K562 (cell line): ENCODE measurements around the gene G6PC2.

Experiments used
- CTCF ChIP-seq, 3 experiments: IDR thresholded peaks in 2 of 3; conservative IDR thresholded peaks in 1 of 3; 2 replicates each; pipeline ENCODE4 v1.5.1; 2011 to 2012; ENCODE audit warnings: low read length in 3 of 3, mild to moderate bottlenecking in 3 of 3, control low read depth in 2 of 3, improper control_type of control experiment in 1 of 3, inconsistent platforms in 1 of 3, low read depth in 1 of 3, mixed read lengths in 1 of 3, moderate library complexity in 1 of 3; ENCODE audit not compliant: insufficient read depth in 2 of 3
- ELK1 ChIP-seq: sonication (generic); formaldehyde crosslinking; IDR thresholded peaks from 2 replicates; pipeline ENCODE4 v1.8.1; 2022; ENCODE audit warnings: missing genetic modification reagents
- FOXJ3 ChIP-seq: sonication (generic); formaldehyde crosslinking; IDR thresholded peaks from 2 replicates; pipeline ENCODE4 v1.4.0; 2020; ENCODE audit warnings: mild to moderate bottlenecking, missing genetic modification reagents
- HDGF ChIP-seq: fragments of 450-650 bp; IDR thresholded peaks from 2 replicates; pipeline ENCODE4 v1.6.1; 2016
- JUN ChIP-seq, 2 experiments: sonication (generic) in 1 of 2; formaldehyde crosslinking in 1 of 2; IDR thresholded peaks; 2 replicates each; pipeline versions ENCODE4 v1.6.1 to v1.8.0; 2012 to 2022; ENCODE audit warnings: borderline replicate concordance in 2 of 2, mild to moderate bottlenecking in 2 of 2, improper control_type of control experiment in 1 of 2, low read depth in 1 of 2, low read length in 1 of 2, missing genetic modification reagents in 1 of 2
- PATZ1 ChIP-seq: fragments of 250-450 bp; sonication (Bioruptor Pico); IDR thresholded peaks from 2 replicates; pipeline ENCODE4 v1.5.0; 2020; ENCODE audit warnings: mild to moderate bottlenecking, borderline replicate concordance
- POLR2AphosphoS5 ChIP-seq: IDR thresholded peaks from 2 replicates; pipeline ENCODE4 v1.6.1; 2011; ENCODE audit warnings: mild to moderate bottlenecking, low read depth, low read length, moderate library complexity; ENCODE audit not compliant: control insufficient read depth, insufficient read depth
- SAFB2 ChIP-seq: fragments of 200-400 bp; formaldehyde crosslinking; IDR thresholded peaks from 2 replicates; pipeline ENCODE4 v1.6.1; 2018; ENCODE audit warnings: borderline replicate concordance, low read length, low read depth, moderate library complexity; ENCODE audit not compliant: severe bottlenecking
- USF2 ChIP-seq: sonication (generic); formaldehyde crosslinking; IDR thresholded peaks from 2 replicates; pipeline ENCODE4 v1.5.0; 2020; ENCODE audit warnings: missing genetic modification reagents
- ZNF197 ChIP-seq: fragments of 200-800 bp; sonication (Bioruptor generic); IDR thresholded peaks from 2 replicates; pipeline ENCODE4 v1.6.1; 2016; ENCODE audit warnings: low read depth, missing genetic modification characterization, missing compliant biosample characterization

GRCh38 chr2:168945508-168945907 lies 44.4 kb downstream of the G6PC2 start:
- TF ChIP-seq ELK1 (no peak), USF2 (CRISPR knock-in tag) (no peak), SAFB2 (no peak), HDGF (no peak), JUN (IDR thresholded peaks at IDR 0.05; ENCODE audit: borderline replicate concordance, low read depth, low read length) (no peak), JUN (CRISPR knock-in tag; IDR thresholded peaks at IDR 0.05; ENCODE audit: borderline replicate concordance) (no peak), PATZ1 (CRISPR knock-in tag) (no peak), ZNF197 (no peak), CTCF (IDR thresholded peaks at IDR 0.05 in 2 of 3, conservative IDR thresholded peaks at IDR 0.05 in 1 of 3; ENCODE audit: insufficient read depth in 2 of 3, low read depth in 1 of 3, low read length in 3 of 3) (no peak), FOXJ3 (no peak), POLR2AphosphoS5 (no peak)
